ENCODE results near the gene PRELP.

DNA sequence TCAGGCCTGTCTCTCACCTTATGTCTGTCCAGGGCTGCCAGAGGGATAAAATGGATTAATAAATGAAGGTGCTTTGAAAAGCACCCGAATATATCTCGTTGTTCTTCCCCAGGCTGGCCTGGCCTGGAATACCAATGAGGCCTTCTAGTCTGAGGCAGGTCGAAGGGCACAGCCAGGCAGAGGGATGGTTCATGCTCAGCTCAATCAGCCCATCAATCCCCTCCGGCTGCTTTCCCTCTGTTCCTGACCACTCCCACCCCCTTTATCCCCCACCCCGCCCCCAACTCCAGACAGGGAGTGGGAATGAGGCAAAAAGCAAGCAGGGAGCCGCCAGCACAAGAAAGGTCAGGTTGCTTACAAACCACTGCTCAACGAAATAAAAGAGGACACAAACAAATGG, 40.0 kb upstream of the PRELP start:
- TF ChIP-seq, protein P1, sequence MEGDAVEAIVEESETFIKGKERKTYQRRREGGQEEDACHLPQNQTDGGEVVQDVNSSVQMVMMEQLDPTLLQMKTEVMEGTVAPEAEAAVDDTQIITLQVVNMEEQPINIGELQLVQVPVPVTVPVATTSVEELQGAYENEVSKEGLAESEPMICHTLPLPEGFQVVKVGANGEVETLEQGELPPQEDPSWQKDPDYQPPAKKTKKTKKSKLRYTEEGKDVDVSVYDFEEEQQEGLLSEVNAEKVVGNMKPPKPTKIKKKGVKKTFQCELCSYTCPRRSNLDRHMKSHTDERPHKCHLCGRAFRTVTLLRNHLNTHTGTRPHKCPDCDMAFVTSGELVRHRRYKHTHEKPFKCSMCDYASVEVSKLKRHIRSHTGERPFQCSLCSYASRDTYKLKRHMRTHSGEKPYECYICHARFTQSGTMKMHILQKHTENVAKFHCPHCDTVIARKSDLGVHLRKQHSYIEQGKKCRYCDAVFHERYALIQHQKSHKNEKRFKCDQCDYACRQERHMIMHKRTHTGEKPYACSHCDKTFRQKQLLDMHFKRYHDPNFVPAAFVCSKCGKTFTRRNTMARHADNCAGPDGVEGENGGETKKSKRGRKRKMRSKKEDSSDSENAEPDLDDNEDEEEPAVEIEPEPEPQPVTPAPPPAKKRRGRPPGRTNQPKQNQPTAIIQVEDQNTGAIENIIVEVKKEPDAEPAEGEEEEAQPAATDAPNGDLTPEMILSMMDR (IDR thresholded peaks at IDR 0.05; ENCODE audit: low read depth, low read length, missing input control), result no peak
- TF ChIP-seq RAD21 (IDR thresholded peaks at IDR 0.05) (no peak), EGR1 (IDR thresholded peaks at IDR 0.05; ENCODE audit: low read depth in 2 of 2) (no peak), SP1 (IDR thresholded peaks at IDR 0.05) (no peak), JUND (IDR thresholded peaks at IDR 0.05) (no peak), FOXA1 (IDR thresholded peaks at IDR 0.05) (no peak), TAF1 (conservative IDR thresholded peaks at IDR 0.05) (no peak)
- TF ChIP-seq, protein P2, sequence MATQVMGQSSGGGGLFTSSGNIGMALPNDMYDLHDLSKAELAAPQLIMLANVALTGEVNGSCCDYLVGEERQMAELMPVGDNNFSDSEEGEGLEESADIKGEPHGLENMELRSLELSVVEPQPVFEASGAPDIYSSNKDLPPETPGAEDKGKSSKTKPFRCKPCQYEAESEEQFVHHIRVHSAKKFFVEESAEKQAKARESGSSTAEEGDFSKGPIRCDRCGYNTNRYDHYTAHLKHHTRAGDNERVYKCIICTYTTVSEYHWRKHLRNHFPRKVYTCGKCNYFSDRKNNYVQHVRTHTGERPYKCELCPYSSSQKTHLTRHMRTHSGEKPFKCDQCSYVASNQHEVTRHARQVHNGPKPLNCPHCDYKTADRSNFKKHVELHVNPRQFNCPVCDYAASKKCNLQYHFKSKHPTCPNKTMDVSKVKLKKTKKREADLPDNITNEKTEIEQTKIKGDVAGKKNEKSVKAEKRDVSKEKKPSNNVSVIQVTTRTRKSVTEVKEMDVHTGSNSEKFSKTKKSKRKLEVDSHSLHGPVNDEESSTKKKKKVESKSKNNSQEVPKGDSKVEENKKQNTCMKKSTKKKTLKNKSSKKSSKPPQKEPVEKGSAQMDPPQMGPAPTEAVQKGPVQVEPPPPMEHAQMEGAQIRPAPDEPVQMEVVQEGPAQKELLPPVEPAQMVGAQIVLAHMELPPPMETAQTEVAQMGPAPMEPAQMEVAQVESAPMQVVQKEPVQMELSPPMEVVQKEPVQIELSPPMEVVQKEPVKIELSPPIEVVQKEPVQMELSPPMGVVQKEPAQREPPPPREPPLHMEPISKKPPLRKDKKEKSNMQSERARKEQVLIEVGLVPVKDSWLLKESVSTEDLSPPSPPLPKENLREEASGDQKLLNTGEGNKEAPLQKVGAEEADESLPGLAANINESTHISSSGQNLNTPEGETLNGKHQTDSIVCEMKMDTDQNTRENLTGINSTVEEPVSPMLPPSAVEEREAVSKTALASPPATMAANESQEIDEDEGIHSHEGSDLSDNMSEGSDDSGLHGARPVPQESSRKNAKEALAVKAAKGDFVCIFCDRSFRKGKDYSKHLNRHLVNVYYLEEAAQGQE (IDR thresholded peaks at IDR 0.05), result no peak
- TF ChIP-seq, protein P3, sequence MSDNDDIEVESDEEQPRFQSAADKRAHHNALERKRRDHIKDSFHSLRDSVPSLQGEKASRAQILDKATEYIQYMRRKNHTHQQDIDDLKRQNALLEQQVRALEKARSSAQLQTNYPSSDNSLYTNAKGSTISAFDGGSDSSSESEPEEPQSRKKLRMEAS (IDR thresholded peaks at IDR 0.05), result no peak

Measured in liver (tissue), 3 donors.